Sigmoid colon (tissue), 4 donors: ENCODE data around the gene ABCB6.

Experiments
- POLR2AphosphoS5 ChIP-seq, 4 donors: sonication (generic); formaldehyde crosslinking; IDR thresholded peaks; one replicate each; pipeline ENCODE4 v1.6.1; 2017; ENCODE audit warnings: antibody characterized with exemption in 4 of 4
- TF ChIP-seq, protein P1 (sequence below), 4 experiments: fragments of 450-650 bp in 3 of 4; fragments of 200-600 bp in 1 of 4; IDR thresholded peaks; one replicate each; pipeline ENCODE4 v1.5.1; 2016 to 2019; ENCODE audit warnings: antibody characterized with exemption in 4 of 4, mild to moderate bottlenecking in 3 of 4, moderate library complexity in 2 of 4

DNA sequence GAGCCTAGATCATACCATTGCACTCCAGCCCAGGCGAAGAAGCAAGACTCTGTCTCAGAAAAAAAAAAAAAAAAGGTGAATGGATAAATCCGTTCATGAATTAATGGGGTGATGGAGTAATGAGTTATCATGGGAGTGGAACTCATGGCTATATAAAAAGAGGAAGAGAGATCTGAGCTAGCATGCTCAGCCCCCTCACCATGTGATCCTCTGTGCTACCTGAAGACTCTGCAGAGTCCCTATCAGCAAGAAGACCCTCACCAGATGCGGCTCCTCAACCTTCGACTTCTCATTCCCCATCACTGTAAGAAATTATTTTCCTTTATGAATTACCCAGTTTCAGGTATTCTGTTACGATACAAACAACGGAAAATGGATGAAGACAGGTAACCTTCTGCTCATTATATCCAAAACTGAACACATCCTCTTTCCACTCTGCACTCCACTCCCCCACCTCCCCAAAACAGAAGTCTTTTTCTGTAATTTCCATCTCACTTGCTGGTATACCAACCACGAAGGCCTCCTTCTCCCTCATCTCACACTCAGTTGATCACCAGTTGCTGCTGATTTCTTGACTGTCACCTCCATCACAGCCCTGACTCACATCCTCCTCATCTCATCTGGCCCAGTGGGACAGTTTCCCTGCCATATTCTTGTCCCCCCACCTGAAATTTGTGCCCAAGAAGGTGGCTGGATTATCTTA is 31.9 kb downstream of the ABCB6 start:
- TF ChIP-seq, protein P1, sequence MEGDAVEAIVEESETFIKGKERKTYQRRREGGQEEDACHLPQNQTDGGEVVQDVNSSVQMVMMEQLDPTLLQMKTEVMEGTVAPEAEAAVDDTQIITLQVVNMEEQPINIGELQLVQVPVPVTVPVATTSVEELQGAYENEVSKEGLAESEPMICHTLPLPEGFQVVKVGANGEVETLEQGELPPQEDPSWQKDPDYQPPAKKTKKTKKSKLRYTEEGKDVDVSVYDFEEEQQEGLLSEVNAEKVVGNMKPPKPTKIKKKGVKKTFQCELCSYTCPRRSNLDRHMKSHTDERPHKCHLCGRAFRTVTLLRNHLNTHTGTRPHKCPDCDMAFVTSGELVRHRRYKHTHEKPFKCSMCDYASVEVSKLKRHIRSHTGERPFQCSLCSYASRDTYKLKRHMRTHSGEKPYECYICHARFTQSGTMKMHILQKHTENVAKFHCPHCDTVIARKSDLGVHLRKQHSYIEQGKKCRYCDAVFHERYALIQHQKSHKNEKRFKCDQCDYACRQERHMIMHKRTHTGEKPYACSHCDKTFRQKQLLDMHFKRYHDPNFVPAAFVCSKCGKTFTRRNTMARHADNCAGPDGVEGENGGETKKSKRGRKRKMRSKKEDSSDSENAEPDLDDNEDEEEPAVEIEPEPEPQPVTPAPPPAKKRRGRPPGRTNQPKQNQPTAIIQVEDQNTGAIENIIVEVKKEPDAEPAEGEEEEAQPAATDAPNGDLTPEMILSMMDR (IDR thresholded peaks at IDR 0.05) = no peak
- no peak for TF ChIP-seq POLR2AphosphoS5 (IDR thresholded peaks at IDR 0.05)
